Esophagus squamous epithelium (tissue), 4 donors: ENCODE measurements around the gene GNPTAB.
"Not testable (repeated sequence)": the region's sequence is repeated elsewhere in the genome, so short reads cannot be mapped to it uniquely, and the experiment has no call there.

Source experiments
- POLR2A ChIP-seq, 4 donors: fragments of 450-650 bp; IDR thresholded peaks; one replicate each; pipeline ENCODE4 v1.6.1; 2017; ENCODE audit warnings: antibody characterized with exemption in 4 of 4, mild to moderate bottlenecking in 4 of 4, moderate library complexity in 3 of 4
- TF ChIP-seq, protein P1 (sequence below), 6 experiments: fragments of 450-650 bp in 4 of 6; fragments of 200-600 bp in 2 of 6; sonication (generic) in 2 of 6; IDR thresholded peaks; one replicate each; pipeline ENCODE4 v1.5.1; 2016 to 2019; ENCODE audit warnings: antibody characterized with exemption in 6 of 6, mild to moderate bottlenecking in 4 of 6, moderate library complexity in 4 of 6

GRCh38 chr12:101856614-101857013, 25.9 kb upstream of the GNPTAB start:
- TF ChIP-seq, protein P1, sequence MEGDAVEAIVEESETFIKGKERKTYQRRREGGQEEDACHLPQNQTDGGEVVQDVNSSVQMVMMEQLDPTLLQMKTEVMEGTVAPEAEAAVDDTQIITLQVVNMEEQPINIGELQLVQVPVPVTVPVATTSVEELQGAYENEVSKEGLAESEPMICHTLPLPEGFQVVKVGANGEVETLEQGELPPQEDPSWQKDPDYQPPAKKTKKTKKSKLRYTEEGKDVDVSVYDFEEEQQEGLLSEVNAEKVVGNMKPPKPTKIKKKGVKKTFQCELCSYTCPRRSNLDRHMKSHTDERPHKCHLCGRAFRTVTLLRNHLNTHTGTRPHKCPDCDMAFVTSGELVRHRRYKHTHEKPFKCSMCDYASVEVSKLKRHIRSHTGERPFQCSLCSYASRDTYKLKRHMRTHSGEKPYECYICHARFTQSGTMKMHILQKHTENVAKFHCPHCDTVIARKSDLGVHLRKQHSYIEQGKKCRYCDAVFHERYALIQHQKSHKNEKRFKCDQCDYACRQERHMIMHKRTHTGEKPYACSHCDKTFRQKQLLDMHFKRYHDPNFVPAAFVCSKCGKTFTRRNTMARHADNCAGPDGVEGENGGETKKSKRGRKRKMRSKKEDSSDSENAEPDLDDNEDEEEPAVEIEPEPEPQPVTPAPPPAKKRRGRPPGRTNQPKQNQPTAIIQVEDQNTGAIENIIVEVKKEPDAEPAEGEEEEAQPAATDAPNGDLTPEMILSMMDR (IDR thresholded peaks at IDR 0.05): not testable (repeated sequence)
- TF ChIP-seq POLR2A (IDR thresholded peaks at IDR 0.05): not testable (repeated sequence)
